Forelimb muscle (tissue), 1 donor: ENCODE data around the gene NAXE. TPM values are rescaled to one million over a fixed set of nuclear protein-coding genes. Genes with fewer than 3 reads are reported as not detected.
A peak's percentile ranks its signal among the peaks of the same experiment; 100 is the strongest.
"Not testable (repeated sequence)": the region's sequence is repeated elsewhere in the genome, so short reads cannot be mapped to it uniquely, and the experiment has no call there.

Source experiments
- DNase-seq: peaks from one replicate; pipeline ENCODE4 v3.0.0-alpha.2; 2013; ENCODE audit warnings: low read depth
- polyA plus RNA-seq: library from polyadenylated mRNA; unstranded; fragments of 120-200 nt; gene quantifications from one replicate; pipeline ENCODE4 v1.2.1, GENCODE V29; 2013; ENCODE audit not compliant: insufficient read length

The NAXE gene
- polyA plus RNA-seq, 1 donor = 26.2 TPM

DNA sequence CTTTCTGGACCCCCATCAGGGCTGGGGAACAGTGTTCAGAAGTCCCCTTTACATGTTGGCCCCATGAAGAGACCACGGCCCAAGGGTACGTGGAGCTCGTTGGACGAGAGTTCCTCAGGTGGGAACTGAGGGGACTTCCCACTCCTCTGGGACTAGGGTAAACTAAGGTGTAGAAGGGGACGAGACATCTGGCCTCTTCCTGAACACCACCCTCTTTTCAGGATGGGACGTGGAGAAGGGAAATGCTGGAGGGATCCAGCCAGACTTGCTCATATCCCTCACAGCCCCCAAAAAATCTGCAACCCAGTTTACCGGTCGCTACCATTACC, 2.0 kb downstream of the NAXE start:
- DNase-seq = no peak

DNA sequence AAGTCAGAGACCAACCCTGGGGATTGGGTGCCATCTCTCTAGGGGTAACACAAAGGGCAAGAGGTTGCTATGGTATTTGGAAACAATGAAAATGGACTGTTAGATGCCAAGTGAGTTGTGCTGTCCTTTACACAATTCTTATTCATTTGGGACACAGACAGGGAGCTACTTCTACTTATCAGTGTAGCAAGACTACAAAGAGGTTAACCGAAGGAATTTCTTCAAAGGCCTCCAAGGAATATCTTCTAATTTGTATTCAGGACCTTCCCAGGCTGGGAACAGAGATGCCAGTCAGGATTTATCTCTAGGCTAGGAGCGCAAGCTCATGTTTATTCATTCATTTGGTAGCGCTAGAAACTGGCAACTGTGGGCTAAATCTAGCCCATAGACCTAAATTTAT, 2.6 kb downstream of the NAXE start:
- DNase-seq = no peak

GRCh38 chr1:156595016-156595415, 3.4 kb downstream of the NAXE start:
- DNase-seq = no peak

DNA sequence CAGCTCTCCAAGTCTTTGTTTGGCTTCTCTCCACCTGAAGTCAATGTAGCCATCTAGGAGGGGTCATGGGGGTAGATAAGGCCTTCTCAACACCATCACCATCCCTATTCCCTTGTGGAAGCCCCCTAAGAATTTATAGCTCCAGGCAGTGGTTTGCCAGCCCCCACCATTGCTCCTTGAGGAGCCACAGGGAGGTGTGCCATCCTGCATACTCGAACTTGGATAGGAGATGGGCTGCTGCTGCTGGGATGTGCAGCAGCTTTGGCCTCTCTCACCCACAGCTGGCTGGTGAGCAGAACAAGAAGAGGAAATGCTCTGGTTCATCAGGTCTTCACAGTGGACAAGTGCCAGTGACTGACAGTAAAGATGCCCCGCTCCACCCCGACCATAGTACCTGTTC, 4.8 kb downstream of the NAXE start:
- DNase-seq = no peak

- DNase-seq = no peak
Observed at GRCh38 chr1:156598125-156598524, 6.5 kb downstream of the NAXE start.

- no peak for DNase-seq
Observed at GRCh38 chr1:156598731-156599432, 7.3 kb downstream of the NAXE start.

GRCh38 chr1:156599811-156600210, 8.2 kb downstream of the NAXE start:
- DNase-seq = no peak

DNA sequence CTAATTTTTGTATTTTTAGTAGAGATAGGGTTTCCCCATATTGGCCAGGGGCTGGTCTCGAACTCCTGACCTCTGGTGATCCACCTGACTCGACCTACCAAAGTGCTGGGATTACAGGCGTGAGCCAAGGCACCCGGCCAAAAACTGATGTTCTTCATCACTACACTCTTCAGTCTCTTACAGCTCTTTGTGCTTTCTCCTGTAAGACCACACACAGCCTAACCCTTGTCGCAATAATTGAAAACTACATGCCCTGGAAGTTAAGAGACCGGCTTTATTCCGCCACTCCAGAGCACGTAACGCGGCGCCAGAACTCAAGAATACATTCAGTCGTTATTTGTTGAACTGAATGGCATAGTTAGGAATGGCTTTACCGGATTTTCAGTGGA, 9.2 kb downstream of the NAXE start:
- DNase-seq = no peak

DNA sequence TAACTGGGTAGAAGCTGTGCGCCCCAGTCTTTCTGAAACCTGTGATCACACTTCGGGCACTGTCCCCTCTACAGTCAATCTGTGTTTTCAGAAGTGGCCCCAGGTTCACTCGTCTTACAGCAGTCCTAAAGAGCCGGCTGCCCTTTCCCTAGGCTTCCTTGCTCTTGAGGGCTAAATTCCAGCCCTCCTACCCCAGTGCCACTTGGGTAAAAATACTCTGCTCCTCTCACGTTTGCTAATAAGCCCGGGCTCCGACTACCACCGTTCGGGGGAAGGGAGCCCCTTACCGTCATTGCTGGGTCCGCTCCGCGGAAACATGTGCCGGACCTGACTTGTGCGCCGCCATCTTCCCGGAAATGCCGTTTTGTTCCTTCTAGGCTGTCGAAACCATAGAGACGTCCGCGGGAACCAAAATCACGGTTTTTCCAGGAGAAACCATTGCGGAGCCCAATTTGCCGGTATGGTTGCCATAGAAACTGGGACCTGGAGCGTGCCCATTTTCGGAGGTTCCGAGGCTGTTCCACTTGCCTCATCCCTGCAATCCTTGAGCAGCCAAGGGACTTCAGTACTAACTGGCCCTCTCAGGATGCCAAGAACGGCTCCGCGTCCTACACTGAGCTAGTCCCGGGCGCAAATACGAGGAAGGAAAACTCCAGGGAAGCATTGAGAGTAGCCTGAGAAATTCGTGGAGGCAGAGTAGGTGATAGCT, 9.7 kb downstream of the NAXE start, which contains the start of gene GPATCH4:
Gene GPATCH4 (minus strand): TSS at position 358 of the 709 bp plus-strand sequence.
- peak; percentile 55 for DNase-seq

DNA sequence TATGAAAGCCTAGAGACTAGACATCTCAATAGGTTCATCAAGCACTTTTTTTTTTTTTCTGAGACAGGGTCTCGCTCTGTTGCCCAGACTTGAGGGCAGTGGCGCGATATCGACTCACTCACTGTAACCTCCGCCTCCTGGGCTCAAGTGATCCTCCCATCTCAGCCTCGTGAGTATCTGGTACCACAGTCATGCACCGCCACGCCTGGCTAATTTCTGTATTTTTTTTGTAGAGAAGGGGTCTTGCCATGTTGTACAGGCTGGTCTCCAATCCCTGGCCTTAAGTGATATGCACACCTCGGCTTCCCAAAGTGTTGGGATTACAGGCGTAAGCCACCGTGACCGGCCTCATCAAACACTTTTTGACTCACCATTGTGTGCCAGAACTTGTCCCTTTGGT, 10.3 kb downstream of the NAXE start:
- no peak for DNase-seq

DNA sequence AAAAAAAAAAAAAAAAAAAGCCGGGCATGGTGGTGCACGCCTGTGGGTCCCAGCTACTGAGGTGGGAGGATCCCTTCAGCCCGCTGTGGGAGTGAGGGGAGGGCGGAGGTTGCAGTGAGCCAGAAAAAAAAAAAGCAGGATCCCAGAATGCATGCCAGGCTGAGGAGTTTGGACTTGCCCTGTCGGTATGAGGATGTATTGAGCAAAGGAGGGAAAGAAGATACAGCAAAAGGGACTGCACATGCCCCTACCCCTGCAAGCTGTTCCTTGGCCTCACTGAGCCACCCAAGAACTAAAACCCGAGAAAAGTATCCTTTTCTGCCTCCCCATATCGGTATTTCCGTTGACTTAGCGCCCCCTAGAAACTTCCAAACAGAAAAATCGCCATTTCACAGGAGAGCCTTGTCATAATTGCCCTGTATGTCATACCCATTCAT, 11.0 kb downstream of the NAXE start:
- no peak for DNase-seq

GRCh38 chr1:156607344-156607743, 15.8 kb downstream of the NAXE start:
- not testable (repeated sequence) for DNase-seq

DNA sequence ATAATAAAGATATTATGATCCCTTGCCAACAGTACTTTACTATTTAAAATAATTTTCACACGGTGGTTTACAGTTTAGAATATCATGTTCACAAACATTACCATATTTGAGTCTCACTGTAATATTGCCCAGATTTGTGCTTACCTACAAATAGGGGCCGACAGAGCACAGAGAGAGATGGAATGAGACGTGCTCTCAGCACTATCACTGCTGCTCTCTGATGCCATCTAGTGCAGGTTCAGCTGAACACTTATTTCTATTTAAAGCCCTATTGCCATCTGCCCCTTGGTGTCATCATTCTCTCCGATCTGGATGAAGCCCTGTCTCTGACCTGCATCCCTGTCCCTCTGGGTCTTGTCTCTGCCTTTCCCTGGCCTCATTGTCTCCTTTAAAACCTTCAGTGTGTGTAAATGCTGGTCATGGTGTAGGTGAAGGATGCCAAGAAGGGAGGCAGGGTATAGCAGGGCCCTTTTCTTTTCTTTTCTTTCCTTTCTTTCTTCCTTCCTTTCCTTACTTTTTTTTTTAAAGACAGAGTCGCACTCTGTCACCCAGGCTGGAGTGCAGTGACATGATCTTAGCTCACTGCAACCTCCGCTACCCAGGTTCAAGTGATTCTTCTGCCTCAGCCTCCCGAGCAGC, 16.6 kb downstream of the NAXE start:
- peak; percentile 45 for DNase-seq

DNA sequence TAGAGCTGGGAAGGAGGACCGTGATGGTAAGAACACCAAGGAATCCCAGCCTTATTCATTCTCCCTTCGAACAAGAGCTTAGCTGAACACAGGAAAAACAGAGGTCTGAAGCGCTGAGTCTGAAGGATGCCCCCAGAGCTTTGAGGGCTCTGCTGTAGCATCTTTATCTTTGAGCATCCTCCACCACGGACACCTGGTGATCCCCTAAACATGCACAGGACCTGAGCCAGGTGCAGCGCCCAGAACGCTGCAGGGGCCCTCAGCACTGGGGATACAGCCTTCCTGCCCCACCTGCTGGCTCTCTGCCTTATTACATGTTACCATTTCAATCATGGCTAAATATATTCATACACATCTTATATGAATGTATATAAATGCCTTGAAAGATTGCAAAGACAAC, 17.4 kb downstream of the NAXE start:
- DNase-seq = no peak

- DNase-seq = not testable (repeated sequence)
Observed at GRCh38 chr1:156610072-156610471, 18.5 kb downstream of the NAXE start.

DNA sequence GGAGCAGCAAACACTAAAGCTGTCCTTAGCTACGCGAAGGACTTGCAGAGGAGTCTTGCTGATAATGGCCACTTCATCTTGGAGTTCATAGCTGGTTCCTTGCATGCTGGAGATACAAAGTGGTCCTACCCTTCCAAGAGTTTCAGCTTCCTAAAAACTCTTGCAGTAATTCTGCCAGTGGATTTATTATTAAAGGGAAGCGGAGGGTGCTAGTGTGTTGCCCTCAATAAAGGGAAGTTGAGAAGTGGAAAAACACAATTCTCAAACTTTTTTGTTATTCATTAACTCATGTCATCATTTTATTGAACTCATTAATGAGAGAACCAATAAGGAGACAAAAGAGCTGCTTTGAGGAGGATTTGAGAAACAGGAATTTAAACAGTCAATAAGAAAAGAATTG, 21.1 kb downstream of the NAXE start:
- DNase-seq = no peak

GRCh38 chr1:156615946-156616345, 24.4 kb downstream of the NAXE start:
- DNase-seq = no peak

- no peak for DNase-seq
Observed at GRCh38 chr1:156616463-156616862, 24.9 kb downstream of the NAXE start.

DNA sequence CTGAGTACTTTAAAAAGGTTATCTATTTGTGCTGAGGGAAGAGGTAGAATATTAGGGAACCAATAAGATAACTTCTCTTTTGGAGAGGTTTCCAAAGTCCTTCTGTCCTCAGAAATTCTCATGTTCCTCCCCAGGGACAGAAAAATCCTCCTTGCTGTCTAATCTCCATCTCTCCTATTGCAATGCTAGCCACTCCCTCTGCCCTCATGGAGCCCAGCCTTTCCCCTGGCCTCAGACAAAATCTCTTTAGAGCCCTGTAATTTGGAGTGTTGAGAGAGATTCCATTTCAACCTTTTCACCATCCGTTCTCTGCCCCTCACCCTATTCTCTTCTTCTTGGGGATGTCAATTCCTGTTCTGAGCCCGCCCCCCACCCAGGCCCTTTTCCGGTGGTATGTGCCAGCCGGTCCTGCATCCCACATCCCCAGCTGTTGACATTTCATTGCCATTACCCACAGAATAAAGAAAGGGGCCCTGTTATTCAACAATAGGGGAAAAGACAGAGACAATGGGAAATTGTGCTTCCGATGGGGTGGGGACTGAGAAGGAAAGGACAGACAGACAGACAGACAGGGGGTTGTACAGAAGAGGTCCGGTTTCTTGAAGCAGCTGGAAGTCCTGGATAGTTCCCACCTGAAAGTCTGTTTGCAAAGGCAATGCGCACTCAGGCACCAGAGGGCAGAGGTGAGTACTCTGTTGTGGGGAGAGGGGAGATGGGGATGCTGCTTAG, 27.4 kb downstream of the NAXE start, which contains the start of gene HAPLN2:
Gene HAPLN2 (plus strand): TSS at position 563 of the 729 bp plus-strand sequence. CDS start 4,076 bp downstream, outside the sequence.
- no peak for DNase-seq

DNA sequence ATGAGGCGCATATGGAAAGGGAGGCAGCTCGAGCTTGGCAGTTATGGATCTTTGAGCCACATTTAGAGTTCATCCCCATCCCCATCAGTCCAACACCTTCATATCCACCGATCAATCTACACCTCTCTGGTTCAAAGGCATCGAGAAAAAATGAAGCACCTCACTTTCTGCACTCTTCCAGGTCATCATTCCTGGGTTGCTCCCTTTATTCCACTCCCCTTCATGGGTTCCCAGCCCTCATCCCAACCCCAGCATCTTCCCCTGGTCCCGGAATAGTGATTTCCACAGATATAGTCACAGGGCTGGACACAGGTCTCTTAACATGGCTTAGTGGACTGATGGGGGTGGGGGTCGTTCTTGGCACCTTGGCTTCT, 28.0 kb downstream of the NAXE start:
- no peak for DNase-seq

GRCh38 chr1:156622581-156623297, 31.2 kb downstream of the NAXE start:
- no peak for DNase-seq
